GM12872 (cell line): ENCODE results near the gene SCML1.

ENCODE experiments used
- CTCF ChIP-seq: IDR thresholded peaks from 3 replicates; pipeline ENCODE4 v1.5.1; 2011; ENCODE audit warnings: low read depth, mild to moderate bottlenecking, low read length, moderate library complexity; ENCODE audit not compliant: insufficient read depth

SCML1 gene

GRCh38 chrX:17705211-17705610 lies 32.1 kb upstream of the SCML1 start:
- TF ChIP-seq CTCF: no peak

DNA sequence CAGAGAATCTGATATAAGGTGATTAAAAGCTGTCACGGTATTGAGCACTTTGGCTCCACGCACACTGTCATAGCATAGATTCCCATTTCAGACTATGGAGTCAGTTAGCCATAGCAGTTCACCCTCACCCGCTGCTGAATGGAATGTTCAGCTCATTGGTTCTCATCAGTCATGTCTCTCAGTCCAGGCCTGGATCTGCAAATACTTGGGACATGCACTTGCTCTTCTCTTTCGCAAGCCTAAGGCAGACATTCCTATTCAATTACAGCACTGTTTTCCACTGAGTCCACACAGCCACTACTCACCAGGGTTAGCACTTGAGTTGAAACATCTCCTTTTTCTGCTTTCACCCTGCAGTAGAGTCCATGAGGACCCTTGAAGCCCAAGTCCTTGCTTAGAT lies 30.6 kb upstream of the SCML1 start:
- no peak for TF ChIP-seq CTCF

GRCh38 chrX:17707731-17708130 lies 29.6 kb upstream of the SCML1 start:
- TF ChIP-seq CTCF: no peak

DNA sequence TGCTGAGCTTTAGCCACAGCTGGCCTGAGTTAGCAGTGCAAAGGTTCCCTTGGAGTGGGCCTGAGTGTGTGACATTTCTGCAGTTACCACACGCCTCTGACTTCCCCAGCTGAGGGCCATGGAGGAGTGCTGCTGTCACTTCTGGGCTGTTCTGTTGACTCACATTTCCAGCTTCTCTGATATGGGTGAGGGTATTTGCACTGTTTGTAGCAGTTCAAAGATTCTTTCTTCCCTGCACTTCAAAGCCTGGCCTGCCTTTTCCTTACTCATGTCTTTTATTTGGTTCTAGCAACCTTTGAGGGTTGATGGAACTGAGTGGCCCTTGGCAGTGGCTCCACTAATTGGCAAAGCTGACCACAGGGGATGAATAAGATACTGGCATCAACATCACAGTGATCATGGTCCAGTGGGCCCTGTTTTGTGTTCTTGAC lies 26.4 kb upstream of the SCML1 start:
- no peak for TF ChIP-seq CTCF

DNA sequence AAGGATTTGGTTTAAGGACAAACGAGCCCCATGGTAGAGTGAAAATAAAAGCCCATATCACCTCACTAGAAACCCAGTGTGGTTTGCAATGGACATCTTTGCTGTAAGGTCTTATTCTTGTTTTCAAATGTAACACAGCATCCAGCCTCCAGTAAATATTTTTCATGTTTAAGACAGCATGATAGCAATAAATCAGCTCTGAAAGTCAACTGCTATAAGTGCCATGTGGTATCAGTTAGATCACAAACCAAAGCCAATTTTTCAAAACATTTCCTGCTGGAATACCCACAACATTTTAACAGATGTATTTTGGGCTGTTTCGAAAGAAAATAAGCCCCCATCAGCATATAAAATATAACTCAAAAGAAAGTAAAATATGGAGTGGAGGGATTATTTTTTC lies 24.0 kb upstream of the SCML1 start:
- TF ChIP-seq CTCF: no peak

DNA sequence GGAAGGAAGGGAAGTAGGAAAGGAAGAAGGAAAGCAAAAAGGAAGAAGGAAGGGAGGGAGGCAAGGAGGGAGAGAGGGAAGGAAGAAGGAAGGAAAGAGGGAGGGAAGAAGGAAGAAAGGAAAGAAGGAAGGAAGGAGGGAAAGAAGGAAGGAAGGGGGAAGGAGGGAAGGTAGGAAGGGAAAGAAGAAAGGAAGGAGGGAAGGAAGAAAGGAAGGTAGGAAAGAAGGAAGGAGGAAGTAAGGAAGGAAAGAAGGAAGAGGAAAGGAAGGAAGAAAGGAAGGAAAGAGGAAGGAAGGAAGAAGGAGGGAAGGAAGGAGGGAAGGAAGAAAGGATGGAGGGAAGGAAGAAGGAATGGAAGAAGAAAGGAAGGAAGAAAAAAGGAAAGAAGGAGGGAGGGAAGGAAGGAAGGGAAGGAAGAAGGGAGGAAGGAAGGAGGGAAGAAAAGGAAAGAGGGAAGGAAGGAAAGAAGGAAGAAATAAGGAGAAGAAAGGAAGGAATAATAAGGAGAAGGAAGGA lies 18.6 kb upstream of the SCML1 start:
- no peak for TF ChIP-seq CTCF

DNA sequence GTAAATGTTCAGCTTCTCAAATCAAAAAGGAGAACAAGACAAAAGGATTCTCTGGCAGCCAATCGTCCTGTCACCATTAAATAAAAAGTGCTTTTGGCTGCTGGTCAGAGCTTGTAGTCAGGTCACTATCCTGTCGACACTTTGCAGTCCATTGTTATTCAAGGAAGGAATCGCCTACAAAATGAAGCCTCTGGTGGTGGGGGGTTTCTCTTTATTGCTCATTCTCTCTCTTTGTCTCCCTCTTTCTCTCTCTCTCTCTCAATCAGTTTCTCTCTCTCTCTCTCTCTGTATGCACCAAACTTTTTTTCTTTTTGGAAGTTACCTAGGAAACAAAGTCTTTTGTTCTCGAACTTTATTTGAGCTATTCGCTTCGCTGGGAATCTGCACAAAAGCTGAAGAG lies 17.6 kb upstream of the SCML1 start:
- no peak for TF ChIP-seq CTCF

DNA sequence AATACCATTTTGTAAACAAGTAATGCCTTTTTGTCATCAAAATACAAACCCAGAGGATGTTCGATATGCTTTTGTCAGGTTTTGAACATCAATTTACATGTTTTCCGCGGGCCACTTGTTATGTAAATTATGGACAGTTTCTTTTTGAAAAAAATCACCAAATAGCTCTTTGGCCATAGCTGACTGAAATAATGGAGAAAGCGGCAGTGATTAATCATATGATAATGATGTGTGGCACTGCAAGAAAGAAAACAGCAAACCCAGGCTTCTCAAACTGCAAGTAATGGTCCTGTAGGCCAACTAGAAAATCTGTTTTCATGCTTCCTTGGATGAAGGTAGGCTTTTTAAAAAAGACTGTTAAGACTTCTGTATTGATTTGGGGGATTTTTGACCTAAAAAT lies 15.6 kb upstream of the SCML1 start:
- no peak for TF ChIP-seq CTCF
